Omental fat pad (tissue), 4 donors: ENCODE measurements around the gene PROX1. TPM values are rescaled to one million over a fixed set of nuclear protein-coding genes. Genes with fewer than 3 reads are reported as not detected.

Experiments
- ATAC-seq: fragments of 150-250 bp; one replicate; pipeline ENCODE4 v1.9.1; 2016; ENCODE audit warnings: mild to moderate bottlenecking, moderate library complexity; ENCODE audit not compliant: low FRiP score
- DNase-seq: peaks from one replicate; pipeline ENCODE4 v3.0.0-alpha.2; 2019; ENCODE audit warnings: low spot score
- total RNA-seq, 4 donors: library from RNA; depleted of rRNA; stranded (reverse); fragments of >200 nt; gene quantifications; one replicate each; pipeline ENCODE4 v1.1.0, GENCODE V29; 2016
- TF ChIP-seq, protein P1 (sequence below), 3 donors: fragments of 450-650 bp; IDR thresholded peaks; one replicate each; pipeline ENCODE4 v1.5.1; 2016 to 2017; ENCODE audit warnings: antibody characterized with exemption in 3 of 3, mild to moderate bottlenecking in 3 of 3, moderate library complexity in 2 of 3

The PROX1 gene
- total RNA-seq, 4 donors from 2014 or later, result 0.96 to 8.4 (median 4.6) TPM

DNA sequence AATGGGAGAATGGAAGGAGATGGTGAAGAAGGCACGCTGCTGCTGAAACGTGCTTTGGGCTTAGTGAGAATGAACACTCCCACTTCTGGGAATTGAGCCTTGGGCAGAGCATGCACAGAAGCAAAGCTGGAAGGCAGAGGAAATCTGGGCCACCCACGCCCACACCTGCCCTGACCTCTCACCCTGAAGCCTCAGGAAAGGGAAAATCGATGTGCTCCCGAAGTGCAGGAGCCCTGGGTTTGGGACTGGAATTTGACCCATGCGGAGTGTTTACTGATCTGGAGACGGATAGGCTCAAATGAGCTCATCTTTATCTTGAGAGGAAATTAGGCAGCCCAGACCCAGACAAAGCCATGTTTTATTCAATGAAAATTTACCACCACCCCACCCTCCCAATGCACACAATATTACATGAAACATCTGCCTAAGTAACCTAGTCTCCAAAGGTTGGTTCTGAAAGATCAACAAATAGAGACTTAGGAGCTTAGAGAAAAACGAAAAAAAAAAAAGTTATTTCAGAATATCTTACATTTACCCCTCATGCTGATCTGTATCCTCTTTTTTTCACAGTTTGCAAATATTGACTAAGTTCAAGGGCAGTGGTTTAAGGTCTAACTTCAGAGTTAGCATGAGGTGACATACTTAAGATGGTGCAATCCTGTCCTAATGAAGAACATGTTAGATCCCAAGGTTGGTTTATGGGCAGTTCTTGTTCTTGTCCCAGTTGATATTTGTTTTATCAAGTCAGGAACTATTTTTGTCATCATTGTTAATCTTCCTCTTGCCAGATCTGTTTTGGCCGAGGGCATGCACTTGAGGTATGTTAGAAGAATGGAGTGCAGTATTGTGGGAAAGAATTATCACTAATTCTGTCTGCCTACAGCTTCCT lies 63.0 kb downstream of the PROX1 start:
- TF ChIP-seq, protein P1, sequence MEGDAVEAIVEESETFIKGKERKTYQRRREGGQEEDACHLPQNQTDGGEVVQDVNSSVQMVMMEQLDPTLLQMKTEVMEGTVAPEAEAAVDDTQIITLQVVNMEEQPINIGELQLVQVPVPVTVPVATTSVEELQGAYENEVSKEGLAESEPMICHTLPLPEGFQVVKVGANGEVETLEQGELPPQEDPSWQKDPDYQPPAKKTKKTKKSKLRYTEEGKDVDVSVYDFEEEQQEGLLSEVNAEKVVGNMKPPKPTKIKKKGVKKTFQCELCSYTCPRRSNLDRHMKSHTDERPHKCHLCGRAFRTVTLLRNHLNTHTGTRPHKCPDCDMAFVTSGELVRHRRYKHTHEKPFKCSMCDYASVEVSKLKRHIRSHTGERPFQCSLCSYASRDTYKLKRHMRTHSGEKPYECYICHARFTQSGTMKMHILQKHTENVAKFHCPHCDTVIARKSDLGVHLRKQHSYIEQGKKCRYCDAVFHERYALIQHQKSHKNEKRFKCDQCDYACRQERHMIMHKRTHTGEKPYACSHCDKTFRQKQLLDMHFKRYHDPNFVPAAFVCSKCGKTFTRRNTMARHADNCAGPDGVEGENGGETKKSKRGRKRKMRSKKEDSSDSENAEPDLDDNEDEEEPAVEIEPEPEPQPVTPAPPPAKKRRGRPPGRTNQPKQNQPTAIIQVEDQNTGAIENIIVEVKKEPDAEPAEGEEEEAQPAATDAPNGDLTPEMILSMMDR (IDR thresholded peaks at IDR 0.05), result no peak
- no peak for DNase-seq
- ATAC-seq, result no peak

DNA sequence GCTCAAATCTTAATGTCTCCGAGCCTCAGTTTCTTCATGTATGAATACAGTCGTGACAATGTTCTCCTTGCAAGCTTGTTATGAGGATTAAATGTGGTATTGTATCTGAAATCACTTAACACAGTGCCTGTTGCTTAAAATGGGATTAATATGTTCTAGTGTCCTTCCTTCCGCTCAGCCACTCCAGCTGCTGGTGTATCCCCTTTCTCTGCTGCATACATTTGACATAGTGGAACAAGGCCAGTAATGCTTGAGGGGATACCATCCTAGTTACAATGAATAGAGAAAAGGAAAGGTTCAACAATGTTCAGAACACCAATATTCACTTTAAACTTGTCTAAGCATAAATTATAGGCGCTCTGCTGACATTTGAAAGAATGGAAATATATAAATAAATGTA lies 64.0 kb downstream of the PROX1 start:
- ATAC-seq (no peak), DNase-seq (no peak)
- TF ChIP-seq, protein P1 (IDR thresholded peaks at IDR 0.05), result no peak

DNA sequence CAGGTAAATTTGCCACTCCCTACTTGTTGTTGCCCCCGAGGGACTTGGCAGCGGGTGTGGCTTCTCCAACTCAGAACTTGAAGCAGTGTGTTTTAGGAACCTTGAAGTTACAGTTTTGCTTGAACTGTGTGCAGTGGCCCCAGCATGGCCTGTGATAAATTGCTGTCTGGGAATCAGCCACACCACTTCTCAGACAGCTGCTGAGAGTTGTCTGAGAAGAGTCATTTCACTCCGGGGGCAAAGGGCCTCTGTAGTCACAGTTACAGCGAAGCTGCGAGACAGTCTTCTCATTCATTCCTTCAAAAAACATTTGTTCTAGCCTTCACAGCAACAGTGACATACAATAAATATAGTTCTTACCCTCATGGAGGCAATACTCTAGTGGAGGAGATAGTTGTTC lies 70.3 kb downstream of the PROX1 start:
- ATAC-seq (no peak), DNase-seq (no peak)
- TF ChIP-seq, protein P1 (IDR thresholded peaks at IDR 0.05), result no peak

DNA sequence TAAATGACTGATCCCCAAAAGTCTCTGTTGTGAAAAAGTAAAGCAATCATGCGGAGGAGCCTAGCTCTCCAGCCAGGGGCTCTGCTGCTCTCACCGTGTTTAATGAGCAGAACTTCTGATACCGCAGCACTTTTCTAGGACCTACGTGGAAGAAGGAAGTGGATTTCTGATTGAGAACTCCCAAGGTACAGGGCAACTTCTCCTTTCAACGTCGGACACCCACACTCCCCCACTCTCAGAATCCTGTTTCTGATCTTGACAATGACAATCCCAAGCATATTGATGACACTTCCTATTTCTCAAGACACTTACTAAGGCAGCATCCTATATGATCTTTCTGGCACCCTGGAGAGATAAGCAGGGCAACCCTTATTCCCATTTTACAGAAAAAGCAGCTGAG lies 78.4 kb downstream of the PROX1 start:
- no peak for DNase-seq
- no peak for ATAC-seq
- TF ChIP-seq, protein P1 (IDR thresholded peaks at IDR 0.05), result no peak

DNA sequence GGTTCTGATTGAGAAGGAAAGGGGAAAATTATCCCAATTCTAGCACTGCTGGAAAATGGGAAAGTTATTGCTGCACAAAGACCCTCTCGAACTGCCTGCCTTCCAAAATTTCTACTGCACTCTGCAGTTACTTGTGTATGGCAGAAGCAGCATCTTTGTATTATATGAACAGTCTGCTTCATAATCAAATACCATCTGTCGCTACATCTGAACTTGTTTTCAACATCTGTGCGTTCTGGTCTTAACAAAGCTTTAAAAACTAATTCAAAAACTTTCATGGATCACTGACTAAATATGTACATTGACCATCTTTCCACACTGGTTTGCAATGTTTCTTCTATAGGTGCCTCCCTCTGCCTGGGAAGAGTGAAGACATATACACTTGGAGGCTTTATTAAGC lies 79.2 kb downstream of the PROX1 start:
- TF ChIP-seq, protein P1 (IDR thresholded peaks at IDR 0.05), result no peak
- ATAC-seq (no peak), DNase-seq (no peak)

DNA sequence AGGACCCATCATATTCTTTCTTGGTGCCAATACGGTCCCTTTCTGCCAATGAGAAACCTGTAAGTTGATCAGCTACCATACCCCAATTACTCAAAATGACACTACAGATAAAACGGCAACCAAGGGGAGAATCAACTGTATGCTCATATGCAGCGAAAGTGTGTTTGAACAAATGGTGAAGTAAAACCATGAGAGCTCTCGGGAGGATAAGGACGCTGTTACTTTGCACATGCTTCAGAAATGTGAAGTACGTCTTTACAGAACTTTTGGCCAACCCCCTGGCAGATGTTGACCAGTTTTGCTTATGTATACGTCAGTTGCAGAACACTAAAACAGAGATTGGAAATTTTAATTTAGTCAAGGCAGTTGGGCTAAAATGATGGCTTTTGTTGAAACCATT lies 79.6 kb downstream of the PROX1 start:
- DNase-seq (no peak), ATAC-seq (no peak)
- TF ChIP-seq, protein P1 (IDR thresholded peaks at IDR 0.05), result no peak
